SU-DHL-6 (cell line): ENCODE data around the gene CCDC137.

Source experiments
- H2AFZ ChIP-seq: fragments of 200-600 bp; sonication (generic); 2 replicates; pipeline ENCODE4 v1.6.1; 2014; ENCODE audit warnings: low read depth, mild to moderate bottlenecking, moderate library complexity, mixed read lengths, antibody characterized with exemption, low read length; ENCODE audit not compliant: severe bottlenecking
- H3F3A ChIP-seq: fragments of 200-600 bp; shearing (Covaris generic); 2 replicates; pipeline ENCODE4 v1.6.0; 2016; ENCODE audit warnings: antibody characterized with exemption, mild to moderate bottlenecking; ENCODE audit not compliant: insufficient read depth
- H3K27ac ChIP-seq: fragments of 200-600 bp; sonication (generic); 2 replicates; pipeline ENCODE4 v1.5.1; 2016; ENCODE audit warnings: low read depth, mild to moderate bottlenecking, low read length, moderate library complexity, mixed read lengths
- H3K27me3 ChIP-seq: fragments of 200-600 bp; sonication (generic), shearing (Covaris generic); 2 replicates; pipeline ENCODE4 v1.6.0; 2014; ENCODE audit warnings: mild to moderate bottlenecking, low read length
- H3K36me3 ChIP-seq: fragments of 200-600 bp; sonication (generic); 2 replicates; pipeline ENCODE4 v1.6.1; 2014; ENCODE audit warnings: mild to moderate bottlenecking, low read length, mixed read lengths
- H3K4me2 ChIP-seq: fragments of 300-600, 200-600 bp; shearing (Covaris generic), sonication (generic); 2 replicates; pipeline ENCODE4 v1.6.0; 2014; ENCODE audit warnings: low read length, low read depth, mild to moderate bottlenecking; ENCODE audit not compliant: poor library complexity, severe bottlenecking
- H3K4me3 ChIP-seq: fragments of 200-600 bp; sonication (generic); 2 replicates; pipeline ENCODE4 v1.5.1; 2014; ENCODE audit warnings: antibody characterized with exemption, low read length, mild to moderate bottlenecking, mixed read lengths; ENCODE audit not compliant: insufficient read depth, poor library complexity, severe bottlenecking
- H3K79me2 ChIP-seq: fragments of 200-600 bp; sonication (generic); 2 replicates; pipeline ENCODE4 v1.6.1; 2014; ENCODE audit warnings: mild to moderate bottlenecking, low read length, moderate library complexity; ENCODE audit not compliant: insufficient read depth
- H3K9ac ChIP-seq: fragments of 200-600 bp; sonication (generic); 2 replicates; pipeline ENCODE4 v1.7.0; 2014; ENCODE audit warnings: mild to moderate bottlenecking, low read length
- H3K9me2 ChIP-seq: fragments of 200-600 bp; sonication (generic); replicated peaks from 2 replicates; pipeline ENCODE4 v1.6.1; 2014; ENCODE audit warnings: low read length; ENCODE audit not compliant: insufficient read depth
- H3K9me3 ChIP-seq: fragments of 200-600 bp; sonication (generic); 2 replicates; pipeline ENCODE4 v1.6.1; 2014; ENCODE audit warnings: low read length, mixed read lengths; ENCODE audit not compliant: insufficient read depth
- H4K20me1 ChIP-seq: fragments of 200-600 bp; sonication (generic); 2 replicates; pipeline ENCODE4 v1.6.1; 2014; ENCODE audit warnings: low read depth, mild to moderate bottlenecking, antibody characterized with exemption, low read length, moderate library complexity, mixed read lengths
- EZH2phosphoT487 ChIP-seq: fragments of 200-600 bp; sonication (generic), shearing (Covaris generic); conservative IDR thresholded peaks from 2 replicates; pipeline ENCODE4 v1.6.1; 2018; ENCODE audit warnings: mild to moderate bottlenecking, antibody characterized with exemption, low read length, moderate library complexity, mixed read lengths
- TF ChIP-seq, protein P1 (sequence below): fragments of 200-600 bp; sonication (generic); IDR thresholded peaks from one replicate; pipeline ENCODE4 v1.5.1; 2017; ENCODE audit warnings: antibody characterized with exemption, mild to moderate bottlenecking, low read length, moderate library complexity; ENCODE audit not compliant: insufficient read depth, poor library complexity, severe bottlenecking

The CCDC137 gene

GRCh38 chr17:81635973-81636504, 30.5 kb upstream of the CCDC137 start:
- Histone ChIP-seq H3K79me2 (peaks cover 54% of the 10 kb centered on the region), H4K20me1 (no peaks in the 10 kb centered on the region; the same call in 1 of the 2 replicates), H3K4me2 (peak overlapping the region; percentile 82), H3K36me3 (no peaks in the 10 kb centered on the region), H3K9ac (peak overlapping the region; percentile 96), H3K9me3 (no peaks in the 10 kb centered on the region), H3K27me3 (no peaks in the 10 kb centered on the region), H3F3A (no peaks in the 10 kb centered on the region), H3K9me2 (no peaks in the 10 kb centered on the region), H3K27ac (0 out of 2 replicates have a peak overlapping the region, but pooled peaks have one; percentile 31), H3K4me3 (peak overlapping the region; percentile 86), H2AFZ (no peak overlapping the region)
- TF ChIP-seq, protein P1, sequence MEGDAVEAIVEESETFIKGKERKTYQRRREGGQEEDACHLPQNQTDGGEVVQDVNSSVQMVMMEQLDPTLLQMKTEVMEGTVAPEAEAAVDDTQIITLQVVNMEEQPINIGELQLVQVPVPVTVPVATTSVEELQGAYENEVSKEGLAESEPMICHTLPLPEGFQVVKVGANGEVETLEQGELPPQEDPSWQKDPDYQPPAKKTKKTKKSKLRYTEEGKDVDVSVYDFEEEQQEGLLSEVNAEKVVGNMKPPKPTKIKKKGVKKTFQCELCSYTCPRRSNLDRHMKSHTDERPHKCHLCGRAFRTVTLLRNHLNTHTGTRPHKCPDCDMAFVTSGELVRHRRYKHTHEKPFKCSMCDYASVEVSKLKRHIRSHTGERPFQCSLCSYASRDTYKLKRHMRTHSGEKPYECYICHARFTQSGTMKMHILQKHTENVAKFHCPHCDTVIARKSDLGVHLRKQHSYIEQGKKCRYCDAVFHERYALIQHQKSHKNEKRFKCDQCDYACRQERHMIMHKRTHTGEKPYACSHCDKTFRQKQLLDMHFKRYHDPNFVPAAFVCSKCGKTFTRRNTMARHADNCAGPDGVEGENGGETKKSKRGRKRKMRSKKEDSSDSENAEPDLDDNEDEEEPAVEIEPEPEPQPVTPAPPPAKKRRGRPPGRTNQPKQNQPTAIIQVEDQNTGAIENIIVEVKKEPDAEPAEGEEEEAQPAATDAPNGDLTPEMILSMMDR: no peak
- TF ChIP-seq EZH2phosphoT487: no peak

- peak within 1 kb of the TSS; percentile 96 for H3K9ac ChIP-seq
- H3K4me3 ChIP-seq: peak within 1 kb of the TSS; percentile 86
- no peaks in the 10 kb centered on the region for H3K36me3 ChIP-seq
- peak within 1 kb of the TSS; percentile 95 for H2AFZ ChIP-seq
- H4K20me1 ChIP-seq: no peaks in the 10 kb centered on the region; the same call in 1 of the 2 replicates
- H3K27me3 ChIP-seq: no peaks in the 10 kb centered on the region
- no peak for TF ChIP-seq EZH2phosphoT487
- H3K9me2 ChIP-seq: no peaks in the 10 kb centered on the region
- peaks cover 50% of the 10 kb centered on the region for H3K79me2 ChIP-seq
- no peaks in the 10 kb centered on the region for H3K9me3 ChIP-seq
- H3K4me2 ChIP-seq: peak within 1 kb of the TSS; percentile 93
- no peaks in the 10 kb centered on the region for H3F3A ChIP-seq
- peak within 1 kb of the TSS; percentile 31; the same call in 1 of the 2 replicates for H3K27ac ChIP-seq
Measured at GRCh38 chr17:81636505-81637288, 29.8 kb upstream of the CCDC137 start, which contains the start of the genes NPLOC4 and TSPAN10. Gene NPLOC4, minus strand, starts transcription at chr17:81637112. Its CDS starts 182 bp downstream, at chr17:81636930. Gene TSPAN10, plus strand, starts transcription at chr17:81637196. Its CDS starts 5,217 bp downstream, at chr17:81642413.

- Histone ChIP-seq H3K9me3 (no peaks in the 10 kb centered on the region), H3F3A (no peaks in the 10 kb centered on the region), H3K27ac (no peak overlapping the region), H3K9me2 (no peaks in the 10 kb centered on the region), H3K79me2 (peaks cover 30% of the 10 kb centered on the region), H3K36me3 (no peaks in the 10 kb centered on the region), H3K4me2 (no peak overlapping the region), H2AFZ (no peak overlapping the region), H3K4me3 (no peak overlapping the region), H4K20me1 (no peaks in the 10 kb centered on the region; the same call in 1 of the 2 replicates), H3K27me3 (no peaks in the 10 kb centered on the region), H3K9ac (no peak overlapping the region)
- no peak for TF ChIP-seq EZH2phosphoT487
- TF ChIP-seq, protein P1: no peak
Measured at GRCh38 chr17:81638683-81639082, 27.9 kb upstream of the CCDC137 start.

- Histone ChIP-seq H3K27me3 (no peaks in the 10 kb centered on the region), H3K9me3 (no peaks in the 10 kb centered on the region), H3K36me3 (no peaks in the 10 kb centered on the region), H3K79me2 (peaks cover 17% of the 10 kb centered on the region), H3K4me3 (no peak overlapping the region), H2AFZ (no peak overlapping the region), H3F3A (no peaks in the 10 kb centered on the region), H3K27ac (no peak overlapping the region), H3K9ac (no peak overlapping the region), H3K9me2 (no peaks in the 10 kb centered on the region), H3K4me2 (no peak overlapping the region), H4K20me1 (no peaks in the 10 kb centered on the region; the same call in 1 of the 2 replicates)
- TF ChIP-seq, protein P1: no peak
- no peak for TF ChIP-seq EZH2phosphoT487
Measured at GRCh38 chr17:81640011-81640410, 26.5 kb upstream of the CCDC137 start.
